Gastrocnemius medialis (tissue), 4 donors: ENCODE measurements around the gene PRODH.
"Not testable (repeated sequence)": the region's sequence is repeated elsewhere in the genome, so short reads cannot be mapped to it uniquely, and the experiment has no call there.

ENCODE experiments used
- CTCF ChIP-seq, 5 experiments: fragments of 450-650 bp in 3 of 5; fragments of 200-600 bp in 2 of 5; sonication (generic) in 2 of 5; IDR thresholded peaks in 4 of 5; conservative IDR thresholded peaks in 1 of 5; 1 replicate in 4 of 5; 2 replicates in 1 of 5; pipeline ENCODE4 v1.5.1; 2016 to 2019; ENCODE audit warnings: antibody characterized with exemption in 5 of 5, mild to moderate bottlenecking in 3 of 5, moderate library complexity in 3 of 5
- POLR2A ChIP-seq, 2 donors: fragments of 450-650 bp; IDR thresholded peaks; one replicate each; pipeline ENCODE4 v1.6.1; 2017; ENCODE audit warnings: antibody characterized with exemption in 2 of 2, mild to moderate bottlenecking in 2 of 2, moderate library complexity in 2 of 2

GRCh38 chr22:18906410-18906745, 29.7 kb downstream of the PRODH start:
- not testable (repeated sequence) for TF ChIP-seq POLR2A (IDR thresholded peaks at IDR 0.05); CTCF (IDR thresholded peaks at IDR 0.05 in 4 of 5, conservative IDR thresholded peaks at IDR 0.05 in 1 of 5)
